Effector CD8-positive, alpha-beta T cell (primary cell): ENCODE data around the gene ATP8A2.
A peak's percentile ranks its signal among the peaks of the same experiment; 100 is the strongest.
"Not testable (repeated sequence)": the region's sequence is repeated elsewhere in the genome, so short reads cannot be mapped to it uniquely, and the experiment has no call there.

Experiments
- DNase-seq: peaks from one replicate; lab custom pipeline; 2025; lab: John Stamatoyannopoulos, UW

Gene ATP8A2

DNA sequence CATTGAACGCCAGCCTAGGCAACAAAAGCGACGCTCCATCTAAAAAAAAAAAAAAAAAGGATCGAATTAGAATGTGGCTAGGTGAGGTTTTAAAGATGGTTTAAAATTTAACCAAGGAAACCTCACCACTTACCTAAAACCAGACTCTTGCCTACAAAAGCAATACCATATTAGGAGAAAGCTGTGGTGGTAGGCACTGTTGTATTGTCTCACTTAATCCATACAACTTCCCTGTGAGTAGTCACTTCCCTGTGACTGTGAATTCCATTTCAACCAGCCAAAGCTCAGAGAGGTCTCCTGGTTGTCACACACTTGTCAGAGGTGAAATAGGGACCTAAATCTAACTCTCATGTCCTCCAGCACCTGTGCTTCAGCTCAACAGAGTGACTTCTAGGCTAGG lies 664.6 kb downstream of the ATP8A2 start:
- no peak for DNase-seq

DNA sequence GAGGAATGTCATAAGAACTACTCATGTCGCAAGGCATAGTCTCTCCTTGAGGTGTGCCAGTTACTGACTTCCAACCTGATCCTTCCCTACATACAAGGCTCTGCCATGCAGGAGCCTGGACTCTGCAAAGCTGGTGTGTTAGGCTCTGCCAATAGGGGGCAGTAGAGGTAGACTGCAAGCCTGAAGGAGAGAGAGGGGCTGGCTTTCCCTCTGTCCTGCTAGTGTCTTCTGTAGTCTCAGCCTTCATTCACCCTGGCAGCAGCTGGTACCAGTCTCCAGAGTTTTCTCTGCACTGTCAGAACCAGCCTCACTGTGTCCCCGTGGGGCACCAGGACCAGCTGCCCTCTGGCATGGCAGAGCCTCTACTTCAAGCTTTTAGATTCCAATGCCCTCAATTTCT lies 665.5 kb downstream of the ATP8A2 start:
- DNase-seq: no peak

DNA sequence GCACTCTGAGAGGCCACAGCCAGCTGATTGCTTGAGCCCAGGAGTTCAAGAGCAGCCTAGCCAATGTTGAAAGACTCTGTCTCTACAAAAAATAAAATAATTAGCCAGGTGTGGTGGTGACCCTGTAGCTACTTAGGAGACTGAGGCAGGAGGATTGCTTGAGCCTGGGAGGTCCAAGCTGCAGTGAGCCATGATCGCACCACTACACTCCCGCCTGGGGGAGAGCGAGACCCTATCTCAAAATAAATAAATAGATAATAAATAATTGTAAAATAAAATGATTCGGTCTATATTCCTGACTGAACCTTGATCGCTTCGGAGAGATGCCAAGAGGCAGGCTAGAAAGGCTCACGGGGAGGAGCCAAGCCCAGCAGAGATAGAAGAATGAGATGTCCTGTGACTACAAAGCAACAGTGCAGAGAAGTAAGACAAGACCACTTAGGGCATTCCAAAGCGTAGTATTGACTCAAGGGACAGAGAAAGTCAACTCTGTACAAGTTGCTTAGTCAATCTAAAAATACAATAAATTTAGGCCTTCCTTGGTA lies 667.2 kb downstream of the ATP8A2 start:
- no peak for DNase-seq

DNA sequence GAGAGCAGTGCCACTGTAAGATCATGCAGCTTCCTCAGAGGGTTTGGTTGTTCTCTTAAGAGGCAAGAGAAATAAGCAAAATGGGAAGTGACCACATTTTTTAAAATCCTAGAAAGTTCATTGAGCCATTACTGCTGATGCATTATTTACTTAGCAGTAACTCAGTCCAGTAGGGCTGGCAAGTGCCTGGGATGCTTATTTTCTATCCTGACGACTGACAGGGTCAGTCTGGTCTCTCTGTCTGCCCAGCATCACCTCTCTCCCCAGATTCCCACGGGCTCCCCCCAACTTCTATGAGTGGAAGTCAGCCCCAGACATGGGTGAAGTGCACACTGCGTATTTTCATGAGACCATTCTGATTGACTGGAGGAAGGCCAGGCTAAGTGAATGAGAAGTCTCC lies 669.7 kb downstream of the ATP8A2 start:
- no peak for DNase-seq

DNA sequence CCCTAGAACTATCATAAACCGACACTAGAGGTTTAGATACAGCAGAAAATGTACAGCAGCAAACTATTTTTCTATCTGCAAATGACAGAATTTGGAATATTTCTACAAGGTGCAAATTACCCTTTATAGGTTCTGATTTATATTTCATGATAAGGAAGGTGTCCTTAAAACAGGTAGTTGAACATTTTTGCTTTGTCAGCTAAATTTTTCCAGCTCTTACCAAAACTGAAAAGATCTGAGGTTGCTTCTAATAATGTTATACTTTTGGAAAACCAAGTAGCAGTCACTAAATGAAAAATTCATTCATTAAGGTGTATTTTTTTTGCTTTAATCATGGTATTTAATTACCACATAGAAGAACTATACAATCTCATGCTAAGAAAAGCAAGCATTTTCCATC lies 671.0 kb downstream of the ATP8A2 start:
- DNase-seq: no peak

DNA sequence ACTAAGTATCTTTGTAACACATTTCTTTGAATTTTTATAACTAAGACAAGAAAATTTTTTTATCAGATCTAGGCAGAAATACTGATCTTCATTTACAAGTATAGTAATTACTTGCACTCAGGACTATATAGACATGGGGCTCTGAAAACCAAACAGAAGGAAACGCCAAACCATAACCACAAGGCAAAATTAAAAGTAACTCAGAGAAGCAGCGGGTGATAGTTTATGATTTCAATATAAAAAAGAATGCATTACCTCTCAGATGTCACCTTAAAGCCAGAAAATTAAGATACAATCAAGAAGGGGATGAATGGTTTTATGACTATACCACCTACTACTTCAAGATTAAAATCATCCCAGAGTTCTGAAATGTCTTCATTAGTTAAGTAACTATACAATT lies 673.4 kb downstream of the ATP8A2 start:
- no peak for DNase-seq

DNA sequence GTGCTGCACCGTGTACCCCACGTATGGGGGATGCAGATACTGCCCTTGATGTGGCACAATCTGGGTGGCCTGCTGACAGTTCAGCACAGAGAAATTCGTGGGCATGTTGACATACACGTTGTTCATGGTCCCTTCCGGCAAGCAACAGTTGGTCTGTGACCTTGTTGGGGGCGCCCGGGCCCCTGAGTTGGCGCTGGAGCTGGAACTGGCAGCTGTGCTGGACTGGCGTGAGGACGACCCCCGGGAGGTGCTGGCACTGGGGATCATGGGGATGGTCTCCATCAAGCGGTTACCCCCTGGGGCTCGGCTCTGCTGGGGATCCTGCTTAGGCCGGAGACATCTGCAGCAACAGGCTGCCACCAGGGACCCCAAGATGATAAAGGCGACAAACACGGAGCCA lies 674.9 kb downstream of the ATP8A2 start:
- no peak for DNase-seq

DNA sequence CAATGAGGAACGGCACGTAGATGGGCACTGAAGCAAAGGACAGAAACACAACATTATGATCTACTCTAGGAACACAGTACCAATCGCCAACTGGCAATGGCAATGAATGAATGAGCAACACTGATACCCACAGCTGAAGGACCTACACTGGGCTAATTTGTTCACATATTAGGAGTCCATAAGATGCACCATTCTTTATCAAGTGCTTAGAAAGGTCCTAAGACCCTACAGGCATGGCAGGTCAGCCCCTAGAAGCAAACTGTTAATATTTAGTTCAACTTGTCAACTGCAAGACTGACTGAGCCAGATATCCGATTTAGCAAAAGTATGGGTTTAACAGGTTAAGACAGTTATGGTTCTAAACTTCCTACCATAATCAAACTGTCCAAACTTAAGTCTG lies 675.3 kb downstream of the ATP8A2 start:
- no peak for DNase-seq

DNA sequence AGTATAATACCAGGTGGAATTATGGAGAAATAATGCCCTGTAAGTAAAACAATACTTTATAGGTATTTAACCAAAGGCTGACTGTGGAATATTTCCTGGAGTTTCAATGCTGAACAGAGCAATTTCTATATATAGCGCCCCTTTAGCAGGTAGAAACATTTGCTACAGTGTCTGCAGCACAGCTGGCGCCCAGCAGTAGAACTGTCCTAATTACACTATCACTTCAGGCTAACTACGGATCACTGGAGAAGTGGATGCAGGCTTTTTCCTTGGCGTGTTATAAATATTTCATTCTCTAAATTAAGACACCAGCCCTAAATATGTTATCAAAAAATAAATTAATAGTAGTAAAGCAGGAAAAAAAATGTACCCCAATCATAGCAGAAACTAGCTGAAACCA lies 677.0 kb downstream of the ATP8A2 start:
- no peak for DNase-seq

DNA sequence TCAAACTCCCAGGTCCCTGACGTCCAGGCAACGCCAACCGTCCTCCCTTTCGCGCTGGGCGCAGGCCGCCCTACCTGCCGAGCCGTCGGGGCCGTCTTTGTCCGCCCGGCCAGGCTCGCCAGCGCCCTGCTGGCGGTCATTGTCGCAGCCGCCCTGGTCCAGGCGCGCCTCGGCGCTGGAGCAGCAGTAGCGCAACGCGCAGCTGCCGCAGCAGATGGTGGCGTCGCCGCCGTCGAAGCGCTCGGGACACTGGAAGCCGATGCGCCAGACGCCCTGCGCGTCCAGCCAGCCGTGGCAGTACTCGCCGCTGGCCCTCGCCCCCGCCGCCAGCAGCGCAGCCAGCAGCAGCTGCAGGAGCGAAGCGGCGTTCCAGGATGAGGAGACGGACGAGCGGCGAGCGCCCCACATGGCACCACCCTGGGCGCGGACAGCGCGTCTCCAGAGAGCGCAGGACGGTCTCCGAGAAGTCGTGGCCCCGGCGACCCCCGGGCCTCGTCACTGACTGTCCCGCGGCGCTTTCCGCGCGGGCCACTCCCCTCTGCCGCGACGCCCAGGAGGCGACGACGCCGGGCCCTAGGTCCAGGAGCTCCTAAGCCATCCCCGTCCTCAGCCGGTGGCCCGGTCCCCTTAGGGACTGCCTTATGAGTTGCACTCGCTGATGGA lies 678.9 kb downstream of the ATP8A2 start:
- no peak for DNase-seq

DNA sequence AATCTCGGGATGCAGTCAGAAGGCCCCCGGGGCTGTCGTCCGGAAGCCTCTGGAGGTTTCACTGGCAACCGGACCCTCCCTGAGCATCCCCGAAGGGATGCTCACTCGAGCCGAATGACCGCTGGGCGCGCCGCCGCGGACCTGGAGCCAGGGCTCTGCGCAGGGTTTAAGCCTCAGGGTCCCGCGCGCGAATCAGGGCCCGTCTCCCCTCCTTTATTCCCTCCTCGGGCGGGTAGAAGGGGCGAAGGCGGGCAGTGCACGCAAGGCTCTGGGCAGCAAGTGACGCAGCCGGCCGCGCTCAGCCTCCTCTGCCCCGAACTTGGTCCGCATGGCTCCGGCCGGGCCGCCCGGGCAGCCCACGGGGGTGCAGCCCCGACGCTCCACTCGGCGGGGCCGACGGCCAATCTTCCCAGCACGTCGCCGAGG lies 679.5 kb downstream of the ATP8A2 start:
- no peak for DNase-seq

DNA sequence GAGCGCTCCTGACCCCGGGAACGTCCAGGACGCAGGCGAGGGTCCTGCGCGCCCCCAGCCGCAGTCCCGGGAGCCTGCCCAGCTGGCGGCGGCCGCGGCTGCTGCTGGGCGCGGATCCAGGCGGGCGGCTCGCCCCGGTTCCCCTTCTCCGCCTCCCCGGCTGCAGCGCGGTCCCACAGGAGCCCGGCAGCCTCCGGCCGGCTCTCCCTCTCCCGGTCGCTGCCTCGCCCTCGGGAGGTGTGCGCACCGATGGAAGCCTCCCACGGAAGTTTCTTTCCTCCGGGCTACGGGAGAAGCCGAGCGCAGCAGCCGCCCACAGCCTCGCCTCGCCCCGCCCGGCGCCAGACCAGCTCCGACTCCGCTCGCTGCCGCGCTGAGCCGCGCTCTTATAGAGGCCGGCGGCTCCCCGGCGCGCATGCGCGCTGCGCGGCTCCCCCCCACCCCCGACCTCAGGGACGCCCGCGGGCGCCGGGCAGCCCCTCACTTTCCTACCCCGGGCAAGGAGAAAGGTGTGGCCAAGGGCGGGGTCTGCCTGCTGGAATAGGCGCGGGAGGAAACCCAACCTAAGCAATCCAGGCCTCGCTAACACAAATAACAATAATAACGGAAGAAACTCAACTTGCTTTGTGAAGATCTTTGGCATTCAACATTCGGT lies 680.0 kb downstream of the ATP8A2 start, which contains the start of gene SHISA2:
SHISA2 (minus strand) TSS at position 360 of the 655 bp plus-strand sequence. CDS start 1,041 bp downstream, outside the sequence.
- DNase-seq: peak; percentile 52

DNA sequence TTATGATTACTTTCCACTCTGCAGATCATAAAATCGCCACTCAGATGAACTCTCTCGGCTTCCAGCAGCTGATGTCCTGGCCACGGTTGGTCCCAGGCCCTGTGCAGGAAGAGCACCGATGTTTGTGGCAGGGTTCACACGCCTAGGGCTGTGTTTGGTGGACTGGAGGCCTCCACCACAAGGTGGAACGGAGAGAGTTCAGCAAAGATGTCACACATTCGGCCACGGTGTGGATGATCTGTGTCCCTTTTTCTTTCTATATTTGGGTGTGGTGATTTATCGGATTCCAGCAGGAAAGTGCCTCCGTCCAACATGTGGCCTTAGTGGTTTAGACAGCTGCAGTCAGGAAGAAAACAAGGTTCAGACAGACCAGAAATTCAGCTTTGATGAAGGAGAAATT lies 680.6 kb downstream of the ATP8A2 start:
- no peak for DNase-seq

DNA sequence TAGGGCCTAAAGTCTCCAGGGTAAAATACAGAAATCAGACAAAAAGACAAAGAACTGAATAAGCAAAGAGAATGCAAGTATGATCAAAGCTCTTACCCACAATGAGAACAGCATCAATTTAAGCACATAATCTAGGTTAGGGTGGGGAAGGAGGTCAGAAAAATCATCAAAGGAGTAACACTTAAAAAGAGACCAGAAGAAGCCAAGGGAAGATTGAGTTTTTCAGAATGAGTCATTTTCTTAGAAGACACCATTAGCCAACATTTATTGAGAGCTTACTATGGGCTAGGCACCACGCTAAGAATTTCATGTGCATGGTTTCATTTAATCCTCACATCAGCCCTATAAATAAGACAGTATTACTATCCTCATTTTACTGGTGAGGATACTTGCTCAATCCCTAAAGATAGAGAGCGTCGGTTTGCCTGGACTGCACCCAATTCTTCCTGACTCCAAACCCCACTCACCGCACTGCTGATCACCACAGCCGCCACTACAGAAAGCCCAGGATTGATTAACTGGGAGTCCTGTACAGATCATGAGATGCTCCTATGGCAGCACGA lies 681.7 kb downstream of the ATP8A2 start:
- DNase-seq: no peak

DNA sequence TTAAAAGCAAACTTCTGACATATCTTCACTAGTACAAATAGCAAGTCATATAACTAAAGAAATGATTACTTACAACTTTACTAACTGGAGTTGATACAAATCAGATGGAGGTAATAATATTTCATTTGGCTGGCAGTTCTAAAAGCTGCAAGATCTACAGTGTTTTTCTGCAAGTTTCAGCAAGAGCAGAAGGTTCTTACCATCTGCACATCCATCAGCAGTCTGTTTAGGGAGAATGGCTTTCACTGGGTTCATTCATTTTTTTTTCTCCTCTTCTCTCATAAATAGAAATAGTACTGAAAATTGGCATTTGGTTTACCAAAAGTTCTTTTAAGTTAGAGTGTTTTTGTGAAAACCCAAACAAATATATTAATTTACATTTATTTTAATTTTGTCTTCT lies 683.1 kb downstream of the ATP8A2 start:
- no peak for DNase-seq

DNA sequence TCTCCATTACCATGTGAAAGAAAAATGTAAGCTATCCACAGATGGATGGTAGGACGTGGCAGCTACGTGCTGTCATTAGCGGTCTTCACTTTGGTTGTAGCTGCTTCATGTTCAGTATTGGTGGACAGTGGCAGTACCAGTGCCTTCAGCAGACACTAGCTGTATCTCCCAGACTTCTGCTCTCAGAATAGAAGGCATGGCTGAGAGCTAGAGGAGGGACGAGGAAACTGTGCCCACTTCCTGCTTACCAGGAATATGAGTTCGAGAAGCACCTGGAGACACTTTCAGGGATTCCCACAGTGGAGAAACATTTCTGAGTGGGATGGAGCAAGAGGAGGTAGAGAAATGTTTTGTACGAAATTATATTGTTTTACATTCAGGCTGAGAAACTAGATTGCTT lies 686.9 kb downstream of the ATP8A2 start:
- no peak for DNase-seq

DNA sequence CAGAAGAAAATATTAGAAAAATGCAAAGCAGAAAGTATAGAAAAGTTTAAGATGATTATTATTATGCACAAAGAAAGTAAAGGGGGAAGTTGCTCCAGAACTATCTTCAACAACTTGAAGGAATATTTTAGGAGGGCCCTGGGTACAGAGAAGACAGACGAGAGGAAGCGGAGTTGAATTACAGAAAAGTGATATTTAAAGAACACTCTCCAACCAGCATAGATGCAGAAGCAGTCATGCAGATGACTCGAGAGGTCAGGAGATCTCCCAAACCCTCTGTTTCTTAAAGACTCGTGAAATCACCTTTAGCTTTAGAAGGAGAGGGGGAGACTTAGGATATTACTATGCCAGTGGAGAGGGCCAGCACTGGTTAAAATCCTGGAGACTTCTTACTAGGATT lies 688.6 kb downstream of the ATP8A2 start:
- no peak for DNase-seq

DNA sequence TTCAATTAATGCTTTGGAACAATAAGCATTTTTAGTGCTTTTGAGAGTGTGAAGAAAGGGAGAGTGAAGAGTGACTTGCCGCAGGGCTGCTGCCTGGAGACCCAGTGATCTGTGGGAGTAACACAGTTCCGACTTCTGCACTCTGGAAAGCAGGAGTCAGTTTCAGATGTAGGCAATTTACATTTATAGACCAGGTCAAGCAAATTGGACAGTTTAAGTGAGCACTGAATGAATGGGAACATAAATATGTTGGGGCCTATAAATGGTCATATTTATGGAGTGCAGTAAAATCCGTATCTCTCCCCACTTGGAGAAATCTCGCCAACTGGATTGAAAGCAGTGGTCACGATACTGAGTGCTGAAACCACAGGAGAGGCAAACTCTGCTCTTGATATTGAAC lies 689.5 kb downstream of the ATP8A2 start:
- no peak for DNase-seq

DNA sequence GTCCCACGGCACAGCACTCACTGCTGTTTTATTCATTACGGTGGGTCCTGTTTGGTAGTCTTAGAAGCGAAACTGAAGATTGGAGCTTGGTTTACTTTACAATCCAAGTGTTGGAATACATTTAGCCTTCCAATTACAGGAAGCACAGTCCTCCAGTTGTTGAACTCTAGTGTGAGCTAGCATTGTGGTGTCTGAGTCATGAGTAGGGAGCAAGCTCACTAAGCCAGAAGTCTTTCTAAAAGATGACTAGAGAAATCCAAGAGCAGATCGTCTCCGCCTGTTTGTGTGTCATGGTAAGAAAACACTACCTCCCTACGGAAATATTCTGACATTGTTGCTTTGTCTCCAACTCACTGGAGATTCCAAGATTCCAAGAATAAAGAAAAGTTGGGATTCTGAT lies 690.2 kb downstream of the ATP8A2 start:
- no peak for DNase-seq

DNA sequence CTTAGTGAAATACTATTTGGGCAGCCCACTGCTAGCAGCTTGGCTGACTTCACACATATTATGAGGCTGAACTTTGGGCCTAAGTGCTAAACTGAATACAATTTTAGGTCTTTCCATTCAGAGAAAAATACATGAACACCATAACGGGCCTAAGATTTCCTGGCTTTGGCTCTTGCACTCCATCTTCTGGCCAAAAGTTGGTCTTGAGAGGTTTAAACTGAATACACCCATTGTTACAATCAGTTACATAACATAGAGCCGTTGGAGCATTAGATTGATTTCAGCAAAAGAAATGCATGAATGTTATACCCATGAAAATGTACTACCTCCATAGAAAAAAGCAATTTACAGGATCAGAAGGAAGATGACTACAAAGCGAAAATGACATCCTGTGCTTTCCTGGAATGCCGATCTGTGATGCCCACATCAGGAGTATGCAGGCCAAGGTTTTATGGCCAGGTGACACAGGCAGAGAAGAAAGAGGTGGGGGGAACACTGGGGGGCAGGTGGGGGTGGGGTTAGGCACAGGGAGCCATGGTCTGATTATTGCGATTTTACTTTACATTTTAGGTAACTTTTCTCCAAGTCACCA lies 691.2 kb downstream of the ATP8A2 start:
- peak; percentile 7 for DNase-seq

DNA sequence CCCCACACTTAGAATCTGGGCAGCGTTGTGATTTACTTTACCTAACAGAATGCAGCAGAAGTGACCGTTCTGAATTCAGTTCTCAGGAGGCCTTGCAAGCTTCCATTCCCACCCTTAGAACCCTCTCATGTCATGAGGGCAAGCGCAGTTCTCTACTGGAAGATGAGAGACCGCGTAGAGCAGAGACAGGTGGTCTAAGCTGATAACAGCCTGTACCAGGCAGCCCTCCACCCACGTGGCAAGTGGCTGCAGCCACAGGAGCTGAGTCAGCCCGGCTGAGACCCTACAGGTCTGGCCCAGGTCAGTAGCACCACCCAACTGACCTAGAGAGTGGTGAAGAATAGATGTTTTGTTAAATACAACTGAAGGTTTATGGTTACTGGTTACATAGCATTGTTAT lies 694.7 kb downstream of the ATP8A2 start:
- not testable (repeated sequence) for DNase-seq

DNA sequence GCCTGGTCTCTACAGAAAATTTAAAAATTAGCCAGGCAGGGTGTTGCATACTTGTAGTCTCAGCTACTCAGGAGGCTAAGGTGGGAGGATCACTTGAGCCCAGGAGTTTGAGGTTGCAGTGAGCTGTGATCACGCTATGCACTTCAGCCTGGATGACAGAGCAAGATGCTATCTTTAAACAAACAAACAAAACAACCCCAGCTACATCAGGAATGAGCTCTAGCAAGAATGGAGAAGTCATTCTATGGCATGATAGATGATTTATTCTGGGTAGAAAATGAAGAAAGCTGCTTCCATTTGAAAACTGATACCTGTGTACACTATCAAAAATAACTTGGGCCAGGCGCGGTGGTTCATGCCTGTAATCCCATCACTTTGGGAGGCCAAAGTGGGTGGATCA lies 695.8 kb downstream of the ATP8A2 start:
- DNase-seq: no peak

DNA sequence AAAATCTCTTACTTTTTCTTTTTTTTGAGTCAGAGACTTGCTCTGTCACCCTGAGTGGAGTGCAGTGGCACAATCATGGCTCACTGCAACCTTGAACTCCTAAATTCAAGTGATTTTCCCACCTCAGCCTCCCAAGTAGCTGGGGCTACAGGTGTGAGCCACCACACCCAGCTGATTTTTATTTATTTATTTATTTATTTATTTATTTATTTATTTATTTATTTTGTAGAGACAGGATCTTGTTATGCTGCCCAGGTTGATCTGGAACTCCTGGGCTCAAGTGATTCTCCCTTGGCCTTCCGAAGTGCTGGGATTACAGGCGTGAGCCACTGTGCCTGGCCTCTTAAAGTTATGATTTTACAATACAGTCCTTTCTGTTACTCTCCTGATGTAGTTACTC lies 696.6 kb downstream of the ATP8A2 start:
- not testable (repeated sequence) for DNase-seq
